Activated T-cell treated with anti-CD3 and anti-CD28 coated beads, Interleukin-2, amount 50 U/mL, for 4 hours (primary cell): ENCODE data around the gene JCAD. TPM values are rescaled to one million over a fixed set of nuclear protein-coding genes. Genes with fewer than 3 reads are reported as not detected.
"Not testable (repeated sequence)": the region's sequence is repeated elsewhere in the genome, so short reads cannot be mapped to it uniquely, and the experiment has no call there.

Experiments
- ATAC-seq, 2 donors: fragments of 200-7000 bp; cut with Tn5 transposase; one replicate each; pipeline ENCODE4 v1.10.0; 2021
- DNase-seq: peaks from one replicate; pipeline ENCODE4 v3.0.0-alpha.2; 2020
- H3K27me3 Mint-ChIP-seq: one replicate; pipeline ENCODE4 v1.8.0; 2021; ENCODE audit warnings: low read depth, mixed read lengths
- H3K36me3 Mint-ChIP-seq: one replicate; pipeline ENCODE4 v1.8.0; 2022; ENCODE audit warnings: mixed read lengths; ENCODE audit not compliant: insufficient read depth
- H3K4me1 Mint-ChIP-seq: one replicate; pipeline ENCODE4 v1.8.0; 2021; ENCODE audit warnings: low read depth, mixed read lengths
- H3K4me3 Mint-ChIP-seq: one replicate; pipeline ENCODE4 v1.8.0; 2021; ENCODE audit warnings: mild to moderate bottlenecking, moderate library complexity, mixed read lengths
- H3K9me3 Mint-ChIP-seq: one replicate; pipeline ENCODE4 v1.8.0; 2021; ENCODE audit warnings: mixed read lengths
- total RNA-seq, 3 donors: library from RNA; stranded (reverse); gene quantifications; one replicate each; pipeline ENCODE4 v1.2.1, GENCODE V29; 2021

JCAD gene
- total RNA-seq, 3 donors from 2014 or later = 0.05 TPM

DNA sequence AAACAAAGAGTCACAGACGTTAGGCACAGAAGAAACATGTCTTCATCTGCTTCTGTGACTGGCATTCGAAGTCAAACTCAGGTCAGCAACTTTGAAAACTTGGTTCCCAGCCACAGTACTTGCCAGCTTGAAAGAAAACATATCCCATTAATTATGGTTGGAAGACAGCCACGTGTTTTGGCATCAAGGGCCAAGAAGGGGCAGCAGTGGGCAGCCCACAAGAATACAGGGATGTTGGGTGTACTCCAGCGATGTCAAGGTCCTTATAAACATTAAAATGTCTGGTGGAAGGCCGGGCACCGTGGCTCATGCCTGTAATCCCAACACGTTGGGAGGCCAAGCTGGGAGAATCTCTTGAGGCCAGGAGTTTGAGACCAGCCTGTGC lies 29.5 kb downstream of the JCAD start:
- H3K4me1 Mint-ChIP-seq = peaks cover 39% of the 10 kb centered on the region
- H3K36me3 Mint-ChIP-seq = no peaks in the 10 kb centered on the region
- H3K9me3 Mint-ChIP-seq = no peaks in the 10 kb centered on the region
- no peak overlapping the region for H3K4me3 Mint-ChIP-seq
- DNase-seq = no peak
- no peak for ATAC-seq
- peaks cover 59% of the 10 kb centered on the region for H3K27me3 Mint-ChIP-seq

DNA sequence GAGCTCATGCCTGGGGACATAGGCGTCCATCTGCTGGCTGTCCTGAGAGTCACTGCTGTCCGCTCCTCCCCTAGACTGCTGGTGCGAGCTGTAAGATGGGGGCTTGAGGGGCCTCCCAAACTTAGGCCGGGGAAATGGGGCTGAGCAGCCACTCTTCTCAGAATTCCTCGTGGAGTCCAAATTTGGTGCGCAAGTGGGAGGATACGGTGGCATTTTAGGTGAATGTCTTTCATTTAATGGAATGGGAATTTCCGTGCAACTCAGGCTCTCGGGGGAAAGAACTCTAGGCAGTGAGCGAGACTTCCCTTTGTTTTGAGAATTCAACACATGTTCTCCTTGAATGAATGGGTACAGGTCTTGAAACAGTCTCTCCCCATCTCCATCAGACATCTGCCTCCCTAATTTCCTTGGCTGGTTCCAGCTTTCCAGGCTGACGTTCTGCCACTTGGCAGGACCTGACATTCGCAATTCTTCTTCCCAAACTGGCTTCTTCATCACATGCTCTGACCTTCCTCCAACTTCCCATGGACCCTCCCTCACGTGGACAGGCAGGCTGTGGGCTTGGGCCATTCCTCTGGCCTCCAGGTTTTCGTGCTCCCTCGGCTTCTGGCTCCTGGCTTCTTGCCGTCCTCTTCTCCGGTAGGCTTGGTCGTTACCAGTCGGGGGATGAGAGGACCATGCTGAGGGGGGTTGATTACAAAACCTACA lies 30.1 kb downstream of the JCAD start:
- DNase-seq = no peak
- Mint-ChIP-seq H3K9me3 (no peaks in the 10 kb centered on the region), H3K4me3 (no peak overlapping the region), H3K36me3 (no peaks in the 10 kb centered on the region), H3K4me1 (peaks cover 39% of the 10 kb centered on the region), H3K27me3 (peaks cover 55% of the 10 kb centered on the region)
- no peak for ATAC-seq

DNA sequence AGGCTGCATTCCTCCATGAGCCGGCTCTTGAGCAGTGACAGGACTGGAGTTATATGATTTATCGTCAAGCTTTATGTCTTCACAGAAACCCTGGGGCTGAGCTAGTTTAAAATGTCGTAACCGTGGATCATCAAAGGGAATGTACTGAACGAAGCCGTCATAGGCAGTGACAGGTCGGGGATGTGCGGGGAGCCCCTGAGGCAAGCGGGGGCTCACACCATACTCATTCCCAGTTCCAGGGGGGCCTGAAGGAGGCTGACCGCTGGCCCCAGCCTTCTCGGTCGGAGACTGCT lies 30.7 kb downstream of the JCAD start:
- ATAC-seq (no peak), DNase-seq (no peak)
- H3K27me3 Mint-ChIP-seq = peaks cover 57% of the 10 kb centered on the region
- H3K4me1 Mint-ChIP-seq = peaks cover 39% of the 10 kb centered on the region
- no peaks in the 10 kb centered on the region for H3K36me3 Mint-ChIP-seq
- no peak overlapping the region for H3K4me3 Mint-ChIP-seq
- H3K9me3 Mint-ChIP-seq = no peaks in the 10 kb centered on the region

DNA sequence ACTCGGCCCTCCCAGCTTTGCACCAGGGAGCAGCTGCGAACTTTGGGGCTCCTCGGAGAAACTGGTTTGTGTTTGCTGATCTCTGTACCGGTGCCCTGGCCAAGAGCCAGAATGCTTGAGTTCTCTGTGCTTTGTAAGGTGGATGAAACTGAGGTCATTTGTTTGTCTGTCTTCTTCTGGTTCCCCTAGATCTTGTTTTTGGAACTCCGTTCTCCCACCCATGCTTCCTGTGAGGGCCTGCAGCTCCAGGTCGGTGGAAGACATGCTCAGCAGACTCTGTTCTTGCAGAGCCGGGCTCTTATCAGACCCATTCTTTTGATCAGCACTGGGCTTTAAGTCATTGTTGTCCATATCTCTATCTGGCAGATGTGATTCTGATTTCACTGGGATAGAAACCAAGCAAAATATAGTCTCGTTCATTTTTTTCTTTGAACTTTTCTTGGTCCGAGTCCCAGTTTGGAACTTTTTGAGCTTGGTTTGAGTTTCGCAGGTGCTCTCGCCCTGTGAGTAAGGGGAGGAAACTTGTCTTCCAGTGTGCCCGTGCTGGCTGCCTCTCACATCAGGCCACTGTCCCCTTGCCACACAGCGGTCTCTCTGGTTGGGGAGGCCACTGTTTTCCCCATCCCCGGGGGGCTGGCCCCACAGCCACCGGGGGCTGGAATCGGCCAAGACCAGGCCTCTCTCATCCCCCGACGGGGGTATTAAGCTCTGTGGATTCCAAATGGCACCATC lies 31.2 kb downstream of the JCAD start:
- DNase-seq (no peak), ATAC-seq (peak; percentile 8 to 22)
- Mint-ChIP-seq H3K27me3 (peaks cover 53% of the 10 kb centered on the region), H3K4me1 (peaks cover 39% of the 10 kb centered on the region), H3K9me3 (no peaks in the 10 kb centered on the region), H3K4me3 (peak overlapping the region; percentile 75), H3K36me3 (no peaks in the 10 kb centered on the region)

DNA sequence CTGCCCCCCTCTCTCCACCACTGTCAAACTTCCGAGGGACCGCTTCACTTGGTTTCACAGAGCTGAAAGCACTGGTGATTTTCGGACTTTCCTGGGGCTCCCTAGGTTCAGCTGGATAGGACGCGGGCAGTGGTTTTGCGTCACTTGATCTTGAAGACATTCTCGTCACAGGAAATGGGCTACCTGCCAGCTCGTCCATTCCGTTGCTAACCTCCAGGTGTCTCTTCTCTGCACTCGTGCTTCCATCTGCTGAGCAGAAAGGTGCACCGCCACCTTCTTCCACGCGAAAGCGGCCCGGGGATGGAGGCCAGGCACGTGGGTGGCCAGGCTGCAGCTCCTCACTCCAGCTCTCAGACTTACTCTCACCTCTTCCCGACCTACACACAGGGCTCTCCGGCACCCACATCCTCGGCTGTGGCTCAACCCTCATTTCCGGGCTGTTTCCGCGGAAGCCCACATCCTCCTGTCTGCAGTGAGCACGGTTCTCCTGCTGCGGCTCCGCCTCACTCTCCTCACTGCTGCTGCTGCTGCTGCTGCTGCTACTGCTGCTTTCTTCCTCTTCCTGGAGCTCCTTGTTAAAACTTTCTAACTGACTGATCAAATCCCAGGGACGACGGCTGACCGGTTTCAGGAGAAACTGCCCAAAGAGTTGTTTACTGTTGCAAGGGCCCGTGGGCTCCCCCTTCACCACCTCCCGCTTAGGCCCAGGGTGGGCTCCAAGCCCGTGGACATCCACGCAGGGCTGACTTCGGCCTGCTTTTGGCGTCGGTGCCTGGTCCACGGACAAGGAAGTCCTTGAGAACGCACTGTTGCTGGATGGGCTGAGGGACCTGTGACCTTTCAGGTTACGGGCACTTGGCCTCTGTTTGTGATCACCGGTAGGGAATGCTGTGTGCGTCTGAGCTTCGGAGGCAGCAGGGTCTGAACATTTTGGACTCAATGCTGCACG lies 32.1 kb downstream of the JCAD start:
- DNase-seq (peak; percentile 74), ATAC-seq (peak; percentile 99)
- H3K36me3 Mint-ChIP-seq = no peaks in the 10 kb centered on the region
- H3K27me3 Mint-ChIP-seq = peaks cover 53% of the 10 kb centered on the region
- H3K9me3 Mint-ChIP-seq = no peaks in the 10 kb centered on the region
- H3K4me3 Mint-ChIP-seq = peak overlapping the region; percentile 75
- peaks cover 39% of the 10 kb centered on the region for H3K4me1 Mint-ChIP-seq

DNA sequence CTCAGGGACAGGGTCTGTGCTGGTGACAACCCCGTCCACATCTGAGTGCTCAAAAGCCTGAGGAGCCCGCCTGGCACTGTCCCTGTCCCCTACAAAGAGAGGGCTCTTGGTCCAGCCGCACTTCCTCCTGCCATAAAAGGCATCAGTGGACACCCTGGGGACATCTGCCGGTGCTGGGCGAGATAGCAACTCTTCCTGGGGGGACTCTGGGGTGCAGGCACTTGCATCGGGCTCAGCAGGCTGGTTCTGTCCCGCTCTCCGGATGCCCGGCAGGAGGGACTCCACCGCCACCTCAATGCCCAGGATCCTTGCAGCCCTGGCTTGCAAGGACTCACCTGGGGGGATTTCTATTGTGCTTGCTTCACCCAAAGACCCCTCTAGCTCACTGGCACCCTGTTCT lies 32.8 kb downstream of the JCAD start:
- ATAC-seq (no peak), DNase-seq (no peak)
- Mint-ChIP-seq H3K4me3 (peak overlapping the region; percentile 75), H3K36me3 (no peaks in the 10 kb centered on the region), H3K4me1 (peaks cover 39% of the 10 kb centered on the region), H3K9me3 (no peaks in the 10 kb centered on the region), H3K27me3 (peaks cover 54% of the 10 kb centered on the region)

DNA sequence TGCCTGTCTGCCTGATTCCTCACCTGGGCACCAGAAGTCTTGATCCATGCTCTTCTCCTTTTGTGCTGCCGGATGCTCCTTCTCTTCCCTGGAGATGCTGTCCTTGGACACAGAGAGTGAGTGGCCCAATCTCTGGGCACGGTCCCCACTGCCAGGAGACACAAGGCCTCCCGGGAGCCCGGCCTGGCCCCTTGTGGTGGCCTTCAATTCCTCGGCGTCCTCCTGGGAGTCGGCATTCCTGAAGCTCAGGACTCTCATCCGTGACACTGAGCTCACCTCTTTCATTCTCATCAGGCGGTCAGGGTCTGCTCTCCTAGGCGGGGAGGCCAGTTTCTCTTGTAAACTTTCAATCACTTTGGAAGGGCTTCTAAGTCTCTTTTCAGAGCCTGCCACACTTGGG lies 33.3 kb downstream of the JCAD start:
- peaks cover 56% of the 10 kb centered on the region for H3K27me3 Mint-ChIP-seq
- H3K4me3 Mint-ChIP-seq = no peak overlapping the region
- H3K36me3 Mint-ChIP-seq = no peaks in the 10 kb centered on the region
- no peaks in the 10 kb centered on the region for H3K9me3 Mint-ChIP-seq
- DNase-seq (no peak), ATAC-seq (no peak)
- H3K4me1 Mint-ChIP-seq = peaks cover 39% of the 10 kb centered on the region

DNA sequence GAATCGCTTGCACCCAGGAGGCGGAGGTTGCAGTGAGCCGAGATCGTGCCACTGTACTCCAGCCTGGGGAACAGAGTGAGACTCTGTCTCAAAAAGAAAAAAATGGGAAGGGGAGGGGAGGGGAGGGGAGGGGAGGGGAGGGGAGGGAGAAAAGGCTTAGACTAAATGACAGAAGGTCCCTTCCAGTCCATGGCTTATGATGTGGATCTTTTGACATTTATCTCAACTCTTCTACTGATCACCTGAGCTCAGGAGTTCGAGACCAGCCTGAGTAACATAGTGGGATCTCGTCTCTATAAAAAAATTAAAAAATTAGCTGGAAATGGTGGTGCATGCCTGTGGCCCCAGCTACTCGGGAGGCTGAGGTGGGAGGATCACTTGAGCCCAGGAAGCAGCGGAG lies 34.0 kb downstream of the JCAD start:
- H3K9me3 Mint-ChIP-seq, H3K36me3 Mint-ChIP-seq, H3K4me3 Mint-ChIP-seq, DNase-seq, ATAC-seq: not testable (repeated sequence)
- Mint-ChIP-seq H3K27me3 (peaks cover 59% of the 10 kb centered on the region), H3K4me1 (peaks cover 39% of the 10 kb centered on the region)

DNA sequence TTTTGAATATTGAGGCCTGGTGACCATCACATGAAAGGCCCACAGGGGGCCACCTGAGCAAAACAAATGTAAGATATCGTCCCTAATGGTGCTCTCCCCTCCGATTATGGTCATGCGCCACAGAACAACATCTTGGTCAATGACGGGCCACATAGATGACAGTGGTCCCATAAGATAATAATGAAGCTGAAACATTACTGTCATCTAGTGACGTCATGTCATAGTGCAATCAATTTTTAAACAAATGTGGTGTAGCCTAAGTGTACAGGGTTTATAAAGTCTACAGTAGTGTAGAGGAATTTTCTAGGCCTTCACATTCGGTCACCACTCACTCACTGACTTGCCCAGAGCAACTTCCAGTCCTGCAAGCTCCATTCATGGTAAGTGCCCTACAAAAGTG lies 36.8 kb downstream of the JCAD start:
- H3K36me3 Mint-ChIP-seq = no peaks in the 10 kb centered on the region
- no peaks in the 10 kb centered on the region for H3K9me3 Mint-ChIP-seq
- no peak for DNase-seq
- H3K4me1 Mint-ChIP-seq = peaks cover 16% of the 10 kb centered on the region
- no peak overlapping the region for H3K4me3 Mint-ChIP-seq
- H3K27me3 Mint-ChIP-seq = peaks cover 58% of the 10 kb centered on the region
- no peak for ATAC-seq

DNA sequence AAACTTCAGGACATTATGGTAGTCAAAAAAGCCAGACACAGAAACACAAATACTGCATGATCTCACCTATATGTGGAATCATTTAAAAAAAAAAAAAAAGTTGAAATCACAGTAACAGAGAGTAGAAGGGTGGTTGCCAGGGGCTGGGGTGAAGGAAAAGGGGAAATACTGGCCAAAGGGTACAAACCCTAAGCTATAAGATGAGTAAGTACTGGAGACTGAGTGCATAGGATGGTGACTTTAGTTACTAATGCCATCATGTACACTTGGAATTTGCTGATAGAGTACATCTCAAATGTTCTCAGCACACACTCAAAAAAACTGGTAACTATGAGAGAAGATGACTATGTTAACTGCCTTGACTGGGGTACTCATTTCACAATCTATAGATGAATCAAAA lies 39.9 kb downstream of the JCAD start:
- H3K4me1 Mint-ChIP-seq = no peaks in the 10 kb centered on the region
- no peak for ATAC-seq
- H3K27me3 Mint-ChIP-seq = peaks cover 65% of the 10 kb centered on the region

DNA sequence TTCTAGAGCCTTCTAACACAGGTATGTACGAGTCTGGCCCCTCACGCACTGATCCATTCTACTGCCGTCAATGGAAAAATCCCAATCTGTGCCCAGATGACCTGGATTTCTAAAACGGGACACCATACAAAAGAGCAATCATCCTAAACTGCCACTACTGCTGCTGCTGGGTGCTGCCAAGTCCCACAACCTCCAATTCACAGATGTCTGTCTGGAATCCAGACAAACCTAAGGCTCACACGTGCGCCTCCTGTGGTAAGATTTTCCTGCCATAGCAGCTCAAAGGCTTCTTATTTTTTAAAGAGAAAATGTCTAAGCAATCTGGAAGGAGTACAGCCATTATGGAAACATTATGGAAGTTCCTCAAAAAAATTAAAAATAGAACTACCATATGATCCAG lies 40.9 kb downstream of the JCAD start:
- DNase-seq (no peak), ATAC-seq (no peak)
- Mint-ChIP-seq H3K27me3 (peaks cover 64% of the 10 kb centered on the region), H3K4me3 (no peak overlapping the region), H3K36me3 (no peaks in the 10 kb centered on the region), H3K4me1 (no peaks in the 10 kb centered on the region), H3K9me3 (no peaks in the 10 kb centered on the region)

More for the DNA sequence above, 39.9 kb downstream of the JCAD start:
- no peak for DNase-seq
- no peaks in the 10 kb centered on the region for H3K9me3 Mint-ChIP-seq
- no peaks in the 10 kb centered on the region for H3K36me3 Mint-ChIP-seq
- H3K4me3 Mint-ChIP-seq = no peak overlapping the region

DNA sequence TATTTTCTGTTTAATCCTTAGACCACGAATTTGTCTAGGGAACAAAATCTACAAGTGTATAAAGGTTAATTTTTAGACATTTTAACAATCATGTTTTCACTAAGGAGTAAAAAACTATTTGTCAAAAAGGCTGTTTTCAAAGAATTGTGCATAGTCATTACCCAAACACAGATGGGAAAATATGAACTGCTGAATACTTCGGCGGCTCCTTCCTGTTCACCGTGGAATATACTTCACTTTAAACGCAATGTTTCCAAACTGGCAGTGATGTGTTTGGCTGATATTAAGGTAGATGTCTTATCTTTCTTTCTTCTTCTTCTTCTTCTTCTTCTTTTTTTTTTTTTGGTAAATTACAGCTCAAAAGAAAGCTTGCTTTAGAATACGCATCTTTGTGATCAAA lies 41.4 kb downstream of the JCAD start:
- Mint-ChIP-seq H3K9me3 (no peaks in the 10 kb centered on the region), H3K27me3 (peaks cover 63% of the 10 kb centered on the region), H3K4me3 (no peak overlapping the region), H3K36me3 (no peaks in the 10 kb centered on the region), H3K4me1 (no peaks in the 10 kb centered on the region)
- ATAC-seq = no peak
- no peak for DNase-seq

DNA sequence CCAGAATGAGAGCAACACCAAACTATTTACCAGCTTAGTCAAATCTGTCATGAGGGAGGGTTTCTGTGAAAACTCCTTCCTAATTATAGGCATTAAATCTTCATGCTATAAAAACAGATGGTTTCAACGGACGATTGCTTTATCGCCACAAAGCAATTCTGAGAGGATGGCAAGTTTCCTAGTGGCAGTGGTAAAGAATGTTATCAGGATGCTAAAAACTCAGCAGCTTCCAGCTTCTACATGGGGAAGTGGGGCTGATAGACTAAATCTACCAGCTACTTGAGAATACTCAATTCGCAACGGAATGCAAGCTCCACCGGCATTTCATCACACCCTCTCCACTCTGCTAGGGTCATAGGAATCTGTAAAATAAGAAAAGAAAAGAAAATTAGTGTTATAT lies 41.8 kb downstream of the JCAD start:
- Mint-ChIP-seq H3K27me3 (peaks cover 61% of the 10 kb centered on the region), H3K4me1 (no peaks in the 10 kb centered on the region), H3K36me3 (no peaks in the 10 kb centered on the region), H3K4me3 (no peak overlapping the region), H3K9me3 (no peaks in the 10 kb centered on the region)
- ATAC-seq (no peak), DNase-seq (no peak)

DNA sequence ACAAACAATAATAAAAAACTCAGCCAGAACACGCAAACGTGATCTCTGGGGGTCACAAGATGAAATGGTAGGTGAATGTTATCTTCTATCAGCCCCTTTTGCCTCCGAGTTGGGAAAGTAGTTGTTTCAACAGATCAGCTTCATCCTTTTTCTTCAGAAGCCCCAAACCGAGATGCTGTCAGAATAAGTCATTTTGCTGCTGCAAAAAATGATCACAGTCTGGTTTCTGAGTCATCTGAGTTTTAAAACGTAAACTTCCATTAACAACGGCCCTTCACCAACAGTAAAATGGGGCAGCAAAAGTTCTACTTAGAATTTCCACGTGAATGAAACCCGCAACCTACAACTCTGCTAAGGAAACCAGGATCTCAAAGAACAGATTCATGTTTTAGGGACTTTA lies 44.9 kb downstream of the JCAD start:
- no peaks in the 10 kb centered on the region for H3K9me3 Mint-ChIP-seq
- no peak overlapping the region for H3K4me3 Mint-ChIP-seq
- H3K27me3 Mint-ChIP-seq = peaks cover 42% of the 10 kb centered on the region
- no peaks in the 10 kb centered on the region for H3K36me3 Mint-ChIP-seq
- ATAC-seq (no peak), DNase-seq (no peak)
- H3K4me1 Mint-ChIP-seq = no peaks in the 10 kb centered on the region
